Keratinocyte (primary cell): Measurements from ENCODE around the gene HOXA6.

Experiments used
- CTCF ChIP-seq, 3 experiments: IDR thresholded peaks in 1 of 3; conservative IDR thresholded peaks in 1 of 3; optimal IDR thresholded peaks in 1 of 3; 2 replicates in 2 of 3; 3 replicates in 1 of 3; pipeline versions ENCODE3 to v1.5.1; 2011; ENCODE audit warnings: low read length in 3 of 3, mild to moderate bottlenecking in 3 of 3, moderate library complexity in 2 of 3, control low read depth in 1 of 3, inconsistent platforms in 1 of 3; ENCODE audit not compliant: insufficient read depth in 2 of 3; ENCODE audit errors: extremely low read depth in 1 of 3
- EZH2 ChIP-seq: IDR thresholded peaks from one replicate; pipeline ENCODE4 v1.6.1; 2012; ENCODE audit warnings: inconsistent platforms, mild to moderate bottlenecking, low read length, moderate library complexity

GRCh38 chr7:27153526-27153925 is 6.0 kb upstream of the HOXA6 start:
- no peak for TF ChIP-seq CTCF (optimal IDR thresholded peaks at IDR 0.05 in 1 of 3, IDR thresholded peaks at IDR 0.05 in 1 of 3, conservative IDR thresholded peaks at IDR 0.05 in 1 of 3; ENCODE audit: extremely low read depth in 1 of 3, insufficient read depth in 2 of 3, low read length in 3 of 3)
- no peak for TF ChIP-seq EZH2
